ENCODE data around the gene POM121L2. TPM values are rescaled to one million over a fixed set of nuclear protein-coding genes. Genes with fewer than 3 reads are reported as not detected.
A peak's percentile ranks its signal among the peaks of the same experiment; 100 is the strongest.

The POM121L2 gene
- total and polyA plus RNA-seq, 9 of the 15 experiments (the other 6 are each of a cell fraction or from before 2014, with no cell fraction given), result 0.23 to 0.45 TPM; not detected in 7

DNA sequence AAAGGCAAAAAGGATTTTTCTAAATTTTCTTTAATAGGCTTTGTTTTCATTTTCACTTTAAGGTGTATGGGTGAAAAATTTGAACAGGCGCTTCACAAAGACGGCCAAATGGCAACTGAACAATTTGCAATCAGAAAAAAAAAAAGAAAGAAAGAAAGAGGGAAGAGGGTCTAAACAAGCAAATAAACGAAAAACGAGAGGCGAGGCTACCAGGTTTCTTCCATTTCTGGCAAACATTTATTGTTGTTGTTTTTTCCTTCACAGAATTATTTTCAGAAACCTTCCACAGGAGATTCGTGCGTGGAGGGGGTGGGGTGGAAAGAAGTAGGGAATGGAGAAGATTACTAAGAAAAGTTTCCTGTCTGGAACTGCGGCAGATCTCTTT lies 24.3 kb downstream of the POM121L2 start (continued):
- TF ChIP-seq HCFC1 (IDR thresholded peaks at IDR 0.05; ENCODE audit: low read depth, low read length) (no peak), TCF7 (IDR thresholded peaks at IDR 0.05; ENCODE audit: borderline replicate concordance) (no peak), ZNF561 (CRISPR knock-in tag; conservative IDR thresholded peaks at IDR 0.05) (no peak), PRMT5 (CRISPR knock-in tag; IDR thresholded peaks at IDR 0.05) (no peak), L3MBTL2 (IDR thresholded peaks at IDR 0.05) (no peak), TEAD2 (tag; IDR thresholded peaks at IDR 0.05) (no peak), ZNF184 (CRISPR knock-in tag; IDR thresholded peaks at IDR 0.05) (no peak), SMARCA4 (IDR thresholded peaks at IDR 0.05) (0 out of 2 replicates have a peak, but pooled peaks have one; percentile 15), TBP (optimal IDR thresholded peaks at IDR 0.05; ENCODE audit: low read depth, low read length) (no peak), SP1 (CRISPR knock-in tag; IDR thresholded peaks at IDR 0.05) (no peak), MYC (IDR thresholded peaks at IDR 0.05; ENCODE audit: low read depth, low read length) (0 out of 2 replicates have a peak, but pooled peaks have one; percentile 15), MYC (CRISPR knock-in tag; IDR thresholded peaks at IDR 0.05; ENCODE audit: borderline replicate concordance, low read depth) (no peak), SRSF7 (optimal IDR thresholded peaks at IDR 0.05; ENCODE audit: low read depth, low read length) (no peak), ESRRB (CRISPR knock-in tag; IDR thresholded peaks at IDR 0.05; ENCODE audit: borderline replicate concordance) (no peak), BRD4 (IDR thresholded peaks at IDR 0.05) (no peak), ZNF778 (CRISPR knock-in tag; IDR thresholded peaks at IDR 0.05) (no peak)
- TF ChIP-seq, protein P1, sequence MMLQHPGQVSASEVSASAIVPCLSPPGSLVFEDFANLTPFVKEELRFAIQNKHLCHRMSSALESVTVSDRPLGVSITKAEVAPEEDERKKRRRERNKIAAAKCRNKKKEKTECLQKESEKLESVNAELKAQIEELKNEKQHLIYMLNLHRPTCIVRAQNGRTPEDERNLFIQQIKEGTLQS (IDR thresholded peaks at IDR 0.05), result no peak
- TF ChIP-seq, protein P1 (CRISPR knock-in tag; conservative IDR thresholded peaks at IDR 0.05), result no peak
- TF ChIP-seq, protein P2, sequence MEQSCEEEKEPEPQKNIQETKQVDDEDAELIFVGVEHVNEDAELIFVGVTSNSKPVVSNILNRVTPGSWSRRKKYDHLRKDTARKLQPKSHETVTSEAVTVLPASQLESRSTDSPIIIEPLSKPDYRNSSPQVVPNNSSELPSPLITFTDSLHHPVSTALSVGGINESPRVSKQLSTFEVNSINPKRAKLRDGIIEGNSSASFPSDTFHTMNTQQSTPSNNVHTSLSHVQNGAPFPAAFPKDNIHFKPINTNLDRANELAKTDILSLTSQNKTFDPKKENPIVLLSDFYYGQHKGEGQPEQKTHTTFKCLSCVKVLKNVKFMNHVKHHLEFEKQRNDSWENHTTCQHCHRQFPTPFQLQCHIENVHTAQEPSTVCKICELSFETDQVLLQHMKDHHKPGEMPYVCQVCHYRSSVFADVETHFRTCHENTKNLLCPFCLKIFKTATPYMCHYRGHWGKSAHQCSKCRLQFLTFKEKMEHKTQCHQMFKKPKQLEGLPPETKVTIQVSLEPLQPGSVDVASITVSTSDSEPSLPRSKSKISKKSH (CRISPR knock-in tag; IDR thresholded peaks at IDR 0.05), result no peak
- TF ChIP-seq, protein P3, sequence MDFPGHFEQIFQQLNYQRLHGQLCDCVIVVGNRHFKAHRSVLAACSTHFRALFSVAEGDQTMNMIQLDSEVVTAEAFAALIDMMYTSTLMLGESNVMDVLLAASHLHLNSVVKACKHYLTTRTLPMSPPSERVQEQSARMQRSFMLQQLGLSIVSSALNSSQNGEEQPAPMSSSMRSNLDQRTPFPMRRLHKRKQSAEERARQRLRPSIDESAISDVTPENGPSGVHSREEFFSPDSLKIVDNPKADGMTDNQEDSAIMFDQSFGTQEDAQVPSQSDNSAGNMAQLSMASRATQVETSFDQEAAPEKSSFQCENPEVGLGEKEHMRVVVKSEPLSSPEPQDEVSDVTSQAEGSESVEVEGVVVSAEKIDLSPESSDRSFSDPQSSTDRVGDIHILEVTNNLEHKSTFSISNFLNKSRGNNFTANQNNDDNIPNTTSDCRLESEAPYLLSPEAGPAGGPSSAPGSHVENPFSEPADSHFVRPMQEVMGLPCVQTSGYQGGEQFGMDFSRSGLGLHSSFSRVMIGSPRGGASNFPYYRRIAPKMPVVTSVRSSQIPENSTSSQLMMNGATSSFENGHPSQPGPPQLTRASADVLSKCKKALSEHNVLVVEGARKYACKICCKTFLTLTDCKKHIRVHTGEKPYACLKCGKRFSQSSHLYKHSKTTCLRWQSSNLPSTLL (IDR thresholded peaks at IDR 0.05), result no peak
- TF ChIP-seq, protein P4, sequence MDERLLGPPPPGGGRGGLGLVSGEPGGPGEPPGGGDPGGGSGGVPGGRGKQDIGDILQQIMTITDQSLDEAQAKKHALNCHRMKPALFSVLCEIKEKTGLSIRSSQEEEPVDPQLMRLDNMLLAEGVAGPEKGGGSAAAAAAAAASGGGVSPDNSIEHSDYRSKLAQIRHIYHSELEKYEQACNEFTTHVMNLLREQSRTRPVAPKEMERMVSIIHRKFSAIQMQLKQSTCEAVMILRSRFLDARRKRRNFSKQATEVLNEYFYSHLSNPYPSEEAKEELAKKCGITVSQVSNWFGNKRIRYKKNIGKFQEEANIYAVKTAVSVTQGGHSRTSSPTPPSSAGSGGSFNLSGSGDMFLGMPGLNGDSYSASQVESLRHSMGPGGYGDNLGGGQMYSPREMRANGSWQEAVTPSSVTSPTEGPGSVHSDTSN (CRISPR knock-in tag; IDR thresholded peaks at IDR 0.05; ENCODE audit: low read depth), result no peak
- TF ChIP-seq, protein P4 (tag; conservative IDR thresholded peaks at IDR 0.05; ENCODE audit: low read depth), result no peak
- TF ChIP-seq, protein P5, sequence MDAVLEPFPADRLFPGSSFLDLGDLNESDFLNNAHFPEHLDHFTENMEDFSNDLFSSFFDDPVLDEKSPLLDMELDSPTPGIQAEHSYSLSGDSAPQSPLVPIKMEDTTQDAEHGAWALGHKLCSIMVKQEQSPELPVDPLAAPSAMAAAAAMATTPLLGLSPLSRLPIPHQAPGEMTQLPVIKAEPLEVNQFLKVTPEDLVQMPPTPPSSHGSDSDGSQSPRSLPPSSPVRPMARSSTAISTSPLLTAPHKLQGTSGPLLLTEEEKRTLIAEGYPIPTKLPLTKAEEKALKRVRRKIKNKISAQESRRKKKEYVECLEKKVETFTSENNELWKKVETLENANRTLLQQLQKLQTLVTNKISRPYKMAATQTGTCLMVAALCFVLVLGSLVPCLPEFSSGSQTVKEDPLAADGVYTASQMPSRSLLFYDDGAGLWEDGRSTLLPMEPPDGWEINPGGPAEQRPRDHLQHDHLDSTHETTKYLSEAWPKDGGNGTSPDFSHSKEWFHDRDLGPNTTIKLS (IDR thresholded peaks at IDR 0.05; ENCODE audit: borderline replicate concordance, low read depth), result no peak
